HG02973 (cell line): ENCODE results near the gene DLG5.

Experiments
- ATAC-seq: cut with Tn5 transposase; IDR thresholded peaks from one replicate; pipeline ENCODE4 v1.9.1; 2021; ENCODE audit warnings: moderate library complexity; ENCODE audit not compliant: unreplicated experiment

DLG5 gene

DNA sequence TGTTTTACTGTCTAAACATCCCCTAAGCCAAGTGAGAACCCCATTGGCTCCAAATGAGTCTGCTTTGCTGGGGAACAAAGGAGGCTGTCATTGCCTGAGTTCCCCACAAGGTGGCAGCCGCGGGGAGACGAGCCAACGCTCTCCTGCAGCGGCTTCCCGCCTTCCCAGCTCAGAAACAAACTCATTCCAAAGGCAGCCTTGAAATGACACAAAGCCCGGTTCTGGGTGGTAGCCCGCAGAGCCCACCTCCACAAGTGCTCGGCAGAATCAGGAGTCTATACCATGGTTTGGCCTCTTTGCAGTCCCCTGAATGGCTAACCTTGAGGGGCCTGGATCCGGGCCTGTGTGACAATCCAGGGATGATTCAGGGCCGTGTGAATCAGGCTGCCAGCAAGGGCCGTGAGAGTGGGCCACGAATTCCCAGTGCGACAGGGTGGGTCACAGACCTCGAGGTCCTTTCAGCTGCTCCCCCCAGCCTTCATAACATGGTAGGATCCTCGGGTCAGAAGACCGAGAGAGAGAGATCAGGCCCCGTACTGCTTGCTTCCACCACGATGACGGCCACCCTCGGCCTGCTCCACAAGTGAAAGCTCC, 79.7 kb downstream of the DLG5 start:
- ATAC-seq: peak; percentile 64

DNA sequence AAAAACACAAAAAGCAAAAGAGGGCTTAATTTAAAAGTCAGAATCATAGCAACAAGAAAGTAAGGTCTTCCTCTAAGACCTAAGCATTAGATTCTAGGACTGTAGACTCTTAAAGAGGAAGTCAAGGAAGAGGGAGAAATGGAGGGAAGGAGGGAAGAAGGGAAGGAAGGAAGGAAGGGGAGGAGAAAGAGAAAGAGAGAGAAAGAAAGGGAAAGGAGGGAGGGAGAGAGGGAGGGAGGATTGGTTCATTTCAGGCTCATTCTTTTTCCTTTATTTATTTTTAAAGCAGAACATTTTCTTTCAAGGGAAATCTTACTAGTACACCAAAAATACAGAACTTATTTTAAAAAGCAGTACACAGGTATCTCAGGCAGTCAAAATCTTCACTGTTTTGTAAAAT, 81.1 kb downstream of the DLG5 start:
- no peak for ATAC-seq

DNA sequence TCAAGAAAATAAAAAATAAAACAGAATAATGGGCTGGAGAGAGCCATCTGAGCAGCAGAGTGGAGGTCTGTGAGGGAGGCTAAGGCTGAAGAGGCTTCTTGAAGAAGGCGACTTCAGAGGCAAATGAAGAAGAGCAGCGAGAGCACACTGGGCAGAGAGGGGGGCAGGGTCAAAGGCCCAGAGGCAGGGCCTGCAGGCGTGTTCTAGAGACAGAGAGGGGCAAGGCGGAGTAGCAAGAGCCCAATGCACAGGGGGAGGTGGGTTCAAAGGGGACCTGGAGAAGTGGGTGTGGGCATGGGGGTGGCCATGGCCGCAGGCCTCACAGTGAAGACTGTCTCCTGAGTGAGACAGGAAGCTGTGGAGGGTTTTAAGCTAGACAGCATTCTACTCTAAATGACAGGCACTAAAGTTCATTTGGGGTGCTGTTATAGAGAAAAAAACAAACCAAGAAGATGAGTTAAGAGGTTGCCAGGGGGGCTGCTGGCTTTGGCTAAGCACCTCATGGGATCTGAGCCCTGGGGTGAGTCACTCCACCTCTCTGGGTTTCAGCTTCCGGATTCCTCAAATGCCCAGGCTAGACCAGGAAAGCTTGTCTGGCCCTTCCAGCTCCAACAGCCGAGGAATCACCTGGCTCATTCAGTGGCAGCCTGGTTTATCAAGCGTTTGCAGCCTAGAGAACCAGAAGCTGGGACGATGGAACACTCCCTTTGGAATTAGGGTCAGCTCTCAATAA, 81.7 kb downstream of the DLG5 start:
- ATAC-seq: no peak

DNA sequence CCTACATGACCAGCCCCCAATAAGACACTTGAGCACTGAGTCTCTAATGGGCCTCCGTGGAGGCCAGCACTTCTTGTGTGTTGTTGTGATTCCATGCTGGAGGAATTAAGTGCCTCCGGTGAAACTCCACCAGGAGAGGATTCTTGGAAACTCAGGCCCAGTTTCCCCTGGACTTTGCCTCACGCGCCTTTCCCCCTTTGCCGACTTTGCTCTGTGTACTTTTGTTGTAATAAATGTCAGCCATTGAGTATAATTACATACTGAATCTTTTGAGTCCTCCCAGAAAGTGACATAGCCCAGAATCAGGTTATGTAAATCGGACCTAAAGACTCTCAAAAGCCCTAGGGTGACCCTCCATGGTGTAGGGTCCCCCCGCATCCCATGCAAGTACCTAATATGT, 82.4 kb downstream of the DLG5 start:
- no peak for ATAC-seq

DNA sequence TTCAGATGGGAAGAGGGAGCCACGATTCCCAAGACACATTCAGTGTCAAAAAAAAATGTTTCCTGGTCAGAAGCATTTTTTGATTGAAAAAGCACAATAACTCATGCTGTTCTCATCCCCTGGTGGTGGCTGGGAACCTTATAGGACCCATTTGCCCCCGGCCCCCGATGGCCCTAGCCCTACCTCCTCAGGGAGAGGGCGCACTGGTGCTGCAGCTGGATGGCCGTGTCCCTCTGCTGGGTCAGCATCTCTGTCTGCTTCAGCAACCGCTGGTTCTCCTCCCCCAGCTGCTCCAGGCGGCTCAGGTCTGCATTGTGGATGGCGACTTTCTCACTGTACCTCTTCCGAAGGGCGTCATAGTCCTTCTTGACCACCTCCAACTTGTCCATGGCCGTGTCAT, 83.3 kb downstream of the DLG5 start:
- no peak for ATAC-seq

DNA sequence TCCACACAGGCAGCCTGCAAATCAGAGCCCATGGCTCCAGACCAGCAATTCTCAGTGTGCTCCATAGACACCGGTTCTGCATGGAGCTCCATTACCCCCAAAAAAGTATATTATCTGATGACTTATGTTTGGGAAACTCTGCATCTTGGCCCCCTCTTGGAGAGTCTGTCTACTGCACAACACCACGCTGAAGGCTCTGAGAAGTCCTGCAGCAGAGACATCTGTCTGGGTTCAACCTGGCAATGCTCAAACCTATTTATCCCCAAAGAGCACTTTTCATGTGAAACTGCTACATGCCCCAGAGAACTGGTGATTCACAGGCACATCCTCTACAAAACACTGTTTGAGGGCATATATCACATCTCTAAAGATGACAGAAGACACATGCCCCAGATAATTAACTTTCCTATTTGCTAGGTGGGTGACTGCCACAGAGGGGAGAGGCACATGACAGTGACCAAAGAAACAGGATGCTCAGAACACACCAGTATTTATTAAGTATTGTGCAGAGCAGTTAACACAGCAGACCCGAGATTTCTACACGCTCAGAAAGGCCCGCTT, 83.8 kb downstream of the DLG5 start:
- ATAC-seq: no peak

DNA sequence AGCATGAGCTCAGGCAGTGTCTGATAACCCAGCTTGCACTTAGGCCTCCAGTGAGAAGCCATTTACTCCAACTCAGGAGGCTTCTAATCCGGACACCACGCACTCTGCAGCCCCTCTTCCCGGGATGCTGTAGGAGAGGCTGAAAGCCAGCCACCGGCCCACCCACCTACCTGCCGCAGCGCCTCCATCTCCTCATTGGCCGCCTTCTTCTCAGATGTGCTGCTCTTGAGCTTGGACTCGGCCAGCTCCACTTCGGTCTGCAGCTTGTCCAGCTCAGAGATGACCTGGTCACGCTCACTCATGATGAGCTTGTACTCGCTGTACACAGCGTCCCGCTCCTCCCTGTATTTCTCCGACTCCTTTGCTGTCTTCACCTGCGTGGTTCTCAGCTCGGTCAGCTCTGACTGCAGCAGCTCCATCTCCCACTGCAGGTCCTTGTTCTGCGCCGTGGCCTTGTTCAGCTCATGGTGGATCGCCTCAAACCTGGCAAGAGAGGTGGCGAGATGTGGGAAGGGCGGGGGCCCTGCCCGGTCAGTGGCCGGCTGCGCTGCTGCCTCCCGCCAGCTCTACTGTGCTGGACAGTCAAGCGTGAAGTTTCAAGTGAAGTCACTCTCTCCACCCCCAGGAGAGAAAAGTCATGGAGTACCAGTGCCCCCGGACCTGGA, 84.7 kb downstream of the DLG5 start:
- ATAC-seq: no peak

DNA sequence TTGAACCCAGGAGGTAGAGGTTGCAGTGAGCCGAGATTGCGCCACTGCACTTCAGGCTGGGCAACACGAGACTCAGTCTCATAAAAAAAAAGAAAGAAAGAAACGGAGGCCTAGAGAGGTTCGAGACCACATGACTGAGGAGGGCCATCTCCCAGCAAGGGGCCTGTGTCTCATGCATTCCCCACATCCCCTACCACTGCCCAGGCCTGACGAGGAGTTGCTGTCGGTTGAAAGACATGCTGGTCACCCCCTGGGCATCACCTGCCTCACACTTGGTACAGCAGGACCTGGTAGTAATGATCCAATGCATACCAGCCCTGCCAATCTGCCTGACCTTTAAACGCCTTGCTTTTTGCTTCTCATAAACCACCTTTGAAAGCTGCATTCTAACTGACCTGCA, 85.9 kb downstream of the DLG5 start:
- ATAC-seq: no peak

DNA sequence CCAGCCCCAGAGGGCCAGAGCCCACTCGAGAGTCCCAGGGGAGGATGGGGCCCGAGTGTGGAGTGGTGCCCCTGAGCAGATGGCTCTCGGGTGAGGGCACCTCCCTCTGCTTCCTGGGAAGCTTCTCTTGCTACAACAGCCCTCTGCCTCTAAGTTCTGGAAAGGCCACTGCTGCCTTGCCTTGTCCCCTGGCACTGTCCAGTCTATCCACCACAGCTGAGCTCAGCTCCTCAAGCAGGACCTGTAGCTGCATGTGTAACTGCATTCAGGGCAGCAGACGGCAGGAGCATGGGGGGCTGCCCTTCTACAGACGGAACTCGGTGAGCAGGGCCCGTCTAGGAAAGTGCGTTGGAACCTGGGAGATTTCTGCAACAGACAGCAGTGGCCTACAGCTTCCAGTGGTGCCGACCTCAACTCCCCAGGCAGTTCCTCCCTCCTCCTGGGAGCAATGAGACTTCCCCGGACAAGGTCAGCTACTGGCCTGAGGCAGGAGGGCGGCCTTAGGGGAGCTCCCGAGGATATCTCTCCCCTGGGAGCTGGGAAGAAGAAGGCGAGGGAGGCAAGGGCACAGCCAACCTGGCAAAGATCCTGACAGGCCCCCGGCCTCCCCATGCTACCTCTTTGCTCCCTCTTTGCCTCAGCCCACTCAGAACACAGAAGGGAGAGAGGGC, 88.5 kb downstream of the DLG5 start:
- no peak for ATAC-seq

DNA sequence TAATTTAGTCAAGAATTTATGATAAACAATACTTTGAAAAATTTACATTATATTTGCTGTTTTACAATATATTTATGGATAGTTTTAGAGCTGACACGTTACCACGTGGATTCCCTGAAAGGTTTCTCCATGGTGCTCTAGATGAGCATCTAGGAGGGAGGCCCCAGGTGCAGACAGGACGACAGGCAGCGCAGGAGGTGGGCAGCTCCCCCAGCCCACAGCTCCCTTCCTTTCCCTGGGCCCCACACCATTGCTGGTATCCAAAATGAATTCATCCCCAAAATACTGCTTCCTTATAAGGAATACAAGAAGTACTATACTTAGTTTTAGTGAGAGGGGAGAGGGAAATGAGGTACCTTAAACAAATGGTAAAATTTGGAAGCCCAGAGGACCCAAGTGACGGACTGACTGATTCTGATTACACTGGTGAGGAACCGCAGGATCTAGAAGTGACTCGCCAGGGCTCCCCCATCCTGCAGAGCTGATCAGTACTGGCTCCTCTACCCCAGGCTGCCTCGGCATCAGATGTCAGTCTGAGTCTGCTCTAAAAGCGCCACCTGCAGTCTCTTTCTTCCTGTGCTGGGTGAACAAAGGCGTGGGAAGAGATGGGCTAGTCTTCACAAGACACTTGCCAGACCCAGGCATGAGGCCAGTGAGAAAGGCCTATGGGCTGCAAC, 89.2 kb downstream of the DLG5 start:
- ATAC-seq: peak; percentile 90

DNA sequence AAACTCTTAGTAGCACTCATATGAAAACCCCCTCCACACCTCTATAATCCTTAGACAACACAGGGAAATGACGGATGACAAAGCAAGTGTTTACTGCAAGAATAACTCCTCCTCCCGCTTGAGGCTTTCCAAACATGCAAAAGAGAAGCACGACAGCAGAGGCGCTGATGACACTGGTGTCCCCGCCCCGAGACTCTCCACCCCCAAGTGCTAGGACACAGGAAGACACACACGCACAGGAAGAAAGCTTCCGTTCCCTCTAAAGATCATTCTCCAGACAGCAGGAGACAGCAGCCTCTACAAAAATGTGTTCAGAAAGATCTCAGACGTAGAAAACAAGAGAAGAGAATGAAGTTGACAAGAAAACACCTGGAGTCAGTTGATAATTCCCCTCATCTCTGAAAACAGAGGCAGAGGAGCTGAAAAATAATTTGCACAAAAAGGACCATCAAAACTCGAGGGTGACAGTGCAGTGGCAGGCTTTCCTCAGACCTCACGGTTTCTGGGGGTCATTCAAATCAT, 90.2 kb downstream of the DLG5 start:
- ATAC-seq: peak; percentile 56

DNA sequence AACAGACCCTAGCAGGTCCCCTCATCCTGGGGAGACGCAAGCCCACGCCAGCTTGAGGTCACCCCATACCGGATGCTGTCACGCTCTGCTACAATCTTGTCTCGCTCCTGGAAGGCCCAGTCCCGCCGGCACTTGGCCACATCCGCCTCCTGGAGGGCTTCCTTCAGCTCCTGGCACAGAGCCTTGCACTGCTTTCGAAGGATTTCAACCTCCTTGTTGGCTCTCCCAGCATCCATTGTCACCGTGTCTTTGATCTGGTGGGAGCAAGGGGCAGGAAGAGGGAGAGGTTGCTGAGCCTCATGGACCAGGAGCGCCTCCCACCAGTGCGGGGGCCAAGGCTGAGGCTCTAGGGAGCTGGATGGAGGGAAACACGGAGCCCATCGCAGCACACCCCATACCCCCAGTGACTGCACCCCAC, 90.9 kb downstream of the DLG5 start:
- ATAC-seq: no peak

DNA sequence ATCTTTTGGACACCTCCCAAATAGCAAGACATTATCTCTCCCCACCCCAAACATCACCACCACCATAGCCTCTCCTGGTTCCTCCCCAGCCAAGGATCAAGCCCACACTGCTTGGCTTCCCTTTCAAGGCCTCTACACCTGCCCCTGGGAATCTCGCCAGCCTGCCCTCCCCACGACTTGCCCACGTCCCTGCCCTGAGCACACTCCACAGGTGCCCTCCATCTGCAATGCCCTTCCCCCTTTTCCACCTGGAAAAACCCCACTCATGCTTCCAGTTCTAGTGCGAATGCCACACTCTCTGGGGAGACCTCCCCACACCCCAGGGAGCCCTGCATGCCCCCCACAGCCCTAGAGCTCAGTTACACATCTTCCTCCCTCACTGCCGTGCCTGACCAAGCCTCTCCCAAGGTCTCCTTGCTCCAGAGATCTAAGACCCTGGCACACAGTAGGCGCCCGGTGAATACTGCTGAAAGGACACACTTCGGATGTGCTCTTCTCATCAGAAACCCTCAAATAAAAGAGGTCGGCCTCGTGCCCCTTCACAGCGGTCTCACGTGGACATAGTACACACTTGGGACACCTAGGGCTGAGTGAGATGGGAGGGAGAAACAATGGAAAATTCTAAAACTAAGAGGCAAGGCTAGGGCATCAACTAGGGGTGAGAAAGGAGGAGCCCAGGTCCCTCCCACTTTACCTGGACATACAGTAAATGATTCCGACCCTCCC, 91.4 kb downstream of the DLG5 start:
- no peak for ATAC-seq

DNA sequence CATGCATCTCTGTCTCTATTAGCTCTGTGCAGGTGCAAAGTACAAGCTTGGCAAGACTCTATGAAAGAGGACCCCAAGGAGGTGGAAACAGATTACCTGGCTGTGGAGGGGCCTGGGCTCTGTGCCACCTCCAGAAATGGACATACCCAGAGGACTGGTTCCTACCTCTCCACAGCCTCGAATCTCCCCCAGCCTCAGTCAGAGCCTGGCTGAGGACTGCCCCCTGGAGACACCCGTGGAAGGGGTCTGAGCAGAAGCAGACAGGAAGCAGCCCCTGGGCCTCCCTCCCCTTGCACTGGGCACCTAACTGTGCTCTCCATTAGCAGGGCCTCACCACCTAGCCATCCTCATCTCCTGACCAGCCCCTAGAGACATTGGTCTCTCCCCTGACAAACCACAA, 92.0 kb downstream of the DLG5 start:
- ATAC-seq: no peak

DNA sequence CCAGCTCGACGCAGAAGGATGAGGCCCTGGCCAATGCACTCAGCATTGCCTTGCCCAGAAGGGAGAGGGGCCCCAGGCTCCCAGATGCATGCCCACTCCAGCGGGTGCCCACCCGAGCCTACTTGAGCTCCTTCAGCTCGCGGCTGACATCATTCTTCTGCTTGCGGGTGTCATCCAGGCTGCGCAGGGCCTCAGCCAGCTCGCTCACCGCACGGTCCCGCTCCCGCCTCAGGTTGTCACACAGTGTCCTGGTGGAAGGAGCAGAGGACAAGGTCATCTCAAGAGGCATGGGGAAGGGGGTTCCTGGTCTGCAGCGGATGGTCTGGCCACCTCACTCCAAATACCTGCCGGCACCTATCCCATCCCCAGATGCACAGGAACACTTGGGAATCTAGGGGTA, 92.8 kb downstream of the DLG5 start:
- no peak for ATAC-seq

DNA sequence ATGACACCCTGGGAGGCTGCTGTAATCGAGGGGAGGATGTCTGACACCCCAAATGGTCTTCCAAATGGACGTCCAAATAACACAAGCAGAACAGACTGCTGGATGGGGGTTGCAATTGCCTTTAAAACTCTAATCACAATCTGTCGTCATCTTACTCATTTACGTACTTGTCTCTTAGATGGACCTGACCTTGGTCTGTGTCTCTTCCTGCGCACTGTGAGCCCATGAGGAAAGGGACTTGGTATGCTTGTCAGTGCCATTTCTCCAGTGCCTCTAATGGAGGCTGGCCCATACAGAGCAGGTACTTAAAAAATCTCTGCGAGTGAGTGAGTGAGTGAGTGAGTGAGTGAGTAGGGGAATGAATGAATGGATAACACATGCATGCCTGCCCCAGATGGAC, 93.3 kb downstream of the DLG5 start:
- ATAC-seq: no peak

DNA sequence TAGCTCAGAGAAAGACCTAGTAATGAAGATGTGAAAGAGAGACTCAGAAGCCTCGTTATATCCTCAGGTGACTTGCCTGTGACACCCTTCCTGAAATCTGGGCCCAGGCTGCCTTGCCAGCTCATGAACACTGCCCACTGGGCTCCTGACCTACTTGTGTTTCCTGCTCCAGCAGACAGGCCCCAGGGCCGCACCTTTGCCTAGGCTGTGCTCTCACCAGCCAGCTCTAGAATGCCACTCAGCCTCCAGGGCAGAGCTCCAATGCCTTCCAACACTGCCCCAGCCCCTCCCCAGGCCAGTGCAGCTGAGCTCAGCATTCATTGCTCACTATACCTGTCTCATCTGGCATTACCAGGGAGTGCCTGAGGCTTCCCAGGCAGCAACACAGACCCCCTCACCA, 94.3 kb downstream of the DLG5 start:
- no peak for ATAC-seq

DNA sequence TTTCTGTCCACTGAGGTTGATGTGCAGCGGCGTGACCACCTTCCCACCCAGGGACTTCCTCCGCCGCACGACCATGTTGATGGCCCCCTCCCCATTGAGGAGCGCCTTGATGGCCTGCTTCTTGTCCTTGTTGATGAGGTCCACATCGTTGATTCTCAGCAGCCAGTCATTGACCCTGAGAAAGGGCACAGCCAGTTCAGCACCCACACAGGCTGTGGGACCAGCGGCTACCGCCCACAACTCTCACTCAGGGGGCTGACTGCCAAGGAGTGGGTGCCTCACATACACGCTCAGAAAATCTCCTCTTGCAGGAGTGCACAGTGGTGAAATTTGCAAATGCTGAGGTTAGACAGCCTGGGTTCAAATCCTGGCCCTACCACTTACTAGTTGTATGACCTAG, 97.2 kb downstream of the DLG5 start:
- ATAC-seq: no peak

DNA sequence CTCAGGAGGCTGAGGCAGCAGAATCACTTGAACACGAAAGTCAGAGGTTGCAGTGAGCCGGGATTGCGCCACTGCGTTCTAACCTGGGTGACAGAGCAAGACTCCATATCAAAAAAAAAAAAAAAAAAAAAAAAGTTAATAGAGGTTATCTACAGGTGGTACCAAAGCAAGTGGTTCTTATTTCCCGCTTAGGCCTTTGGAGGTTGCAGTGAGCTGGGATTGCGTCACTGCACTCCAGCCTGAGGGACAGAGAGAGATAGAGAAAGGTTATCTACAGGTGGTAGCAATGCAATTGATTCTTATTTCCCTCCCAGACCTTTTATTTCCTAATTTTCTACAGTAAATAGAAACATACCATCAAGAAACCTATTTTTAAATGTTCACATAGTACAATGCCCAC, 98.2 kb downstream of the DLG5 start:
- ATAC-seq: no peak

DNA sequence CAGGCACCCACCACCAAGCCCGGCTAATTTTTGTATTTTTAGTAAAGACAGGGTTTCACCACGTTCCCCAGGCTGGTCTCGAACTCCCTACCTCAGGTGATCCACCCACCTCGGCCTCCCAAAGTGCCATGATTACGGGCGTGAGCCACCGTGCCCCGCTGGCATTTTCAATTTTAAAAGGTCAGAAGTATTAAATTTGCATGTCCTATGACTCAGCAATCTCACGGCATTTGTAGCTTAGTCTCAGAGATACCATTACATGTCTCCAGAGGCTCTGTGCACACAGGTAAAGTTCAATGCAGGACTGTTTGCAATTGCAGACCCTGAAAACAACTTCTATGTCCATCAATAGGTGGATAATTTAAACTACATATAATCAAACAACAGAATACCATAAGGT, 99.2 kb downstream of the DLG5 start:
- no peak for ATAC-seq
